ENCODE results near the gene CACNA1B.

The CACNA1B gene

GRCh38 chr9:137920753-137921152, 43.2 kb downstream of the CACNA1B start:
- no peak for DNase-seq (ENCODE audit: low spot score)

- DNase-seq (ENCODE audit: low spot score) = no peak
These were observed 46.6 kb downstream of the CACNA1B start for GRCh38 chr9:137924169-137924568.

- no peak for DNase-seq (ENCODE audit: low spot score)
These were observed 47.3 kb downstream of the CACNA1B start for GRCh38 chr9:137924761-137925369.

- DNase-seq (ENCODE audit: low spot score) = no peak
These were observed 66.1 kb downstream of the CACNA1B start for GRCh38 chr9:137943655-137944054.

GRCh38 chr9:137945581-137945980, 68.0 kb downstream of the CACNA1B start:
- no peak for DNase-seq (ENCODE audit: low spot score)

GRCh38 chr9:137946993-137947392, 69.4 kb downstream of the CACNA1B start:
- no peak for DNase-seq (ENCODE audit: low spot score)

GRCh38 chr9:137948642-137949041, 71.1 kb downstream of the CACNA1B start:
- DNase-seq (ENCODE audit: low spot score) = no peak

GRCh38 chr9:137949260-137949659, 71.7 kb downstream of the CACNA1B start:
- no peak for DNase-seq (ENCODE audit: low spot score)

GRCh38 chr9:137951107-137951506, 73.5 kb downstream of the CACNA1B start:
- DNase-seq (ENCODE audit: low spot score) = no peak

GRCh38 chr9:137951597-137952490, 74.3 kb downstream of the CACNA1B start:
- no peak for DNase-seq (ENCODE audit: low spot score)

- no peak for DNase-seq (ENCODE audit: low spot score)
These were observed 75.5 kb downstream of the CACNA1B start for GRCh38 chr9:137952976-137953666.

GRCh38 chr9:137953683-137954438, 76.3 kb downstream of the CACNA1B start:
- DNase-seq (ENCODE audit: low spot score) = no peak

GRCh38 chr9:137955224-137955570, 77.6 kb downstream of the CACNA1B start:
- DNase-seq (ENCODE audit: low spot score) = no peak

GRCh38 chr9:137955586-137955985, 78.0 kb downstream of the CACNA1B start:
- DNase-seq (ENCODE audit: low spot score) = no peak

GRCh38 chr9:137956039-137956438, 78.5 kb downstream of the CACNA1B start:
- no peak for DNase-seq (ENCODE audit: low spot score)

- DNase-seq (ENCODE audit: low spot score) = no peak
These were observed 79.3 kb downstream of the CACNA1B start for GRCh38 chr9:137956688-137957385.

- no peak for DNase-seq (ENCODE audit: low spot score)
These were observed 82.2 kb downstream of the CACNA1B start for GRCh38 chr9:137959641-137960411.

GRCh38 chr9:137960496-137960895, 82.9 kb downstream of the CACNA1B start:
- no peak for DNase-seq (ENCODE audit: low spot score)

- DNase-seq (ENCODE audit: low spot score) = no peak
These were observed 85.9 kb downstream of the CACNA1B start for GRCh38 chr9:137963525-137963924.

- no peak for DNase-seq (ENCODE audit: low spot score)
These were observed 87.7 kb downstream of the CACNA1B start for GRCh38 chr9:137965177-137965795.

Measured in hematopoietic multipotent progenitor cell treated with erythropoietin and hydrocortisone succinate and interleukin-3 and kit ligand, for 15 days (in vitro differentiated cells).